ENCODE results near the gene CCT2.

Gene CCT2

DNA sequence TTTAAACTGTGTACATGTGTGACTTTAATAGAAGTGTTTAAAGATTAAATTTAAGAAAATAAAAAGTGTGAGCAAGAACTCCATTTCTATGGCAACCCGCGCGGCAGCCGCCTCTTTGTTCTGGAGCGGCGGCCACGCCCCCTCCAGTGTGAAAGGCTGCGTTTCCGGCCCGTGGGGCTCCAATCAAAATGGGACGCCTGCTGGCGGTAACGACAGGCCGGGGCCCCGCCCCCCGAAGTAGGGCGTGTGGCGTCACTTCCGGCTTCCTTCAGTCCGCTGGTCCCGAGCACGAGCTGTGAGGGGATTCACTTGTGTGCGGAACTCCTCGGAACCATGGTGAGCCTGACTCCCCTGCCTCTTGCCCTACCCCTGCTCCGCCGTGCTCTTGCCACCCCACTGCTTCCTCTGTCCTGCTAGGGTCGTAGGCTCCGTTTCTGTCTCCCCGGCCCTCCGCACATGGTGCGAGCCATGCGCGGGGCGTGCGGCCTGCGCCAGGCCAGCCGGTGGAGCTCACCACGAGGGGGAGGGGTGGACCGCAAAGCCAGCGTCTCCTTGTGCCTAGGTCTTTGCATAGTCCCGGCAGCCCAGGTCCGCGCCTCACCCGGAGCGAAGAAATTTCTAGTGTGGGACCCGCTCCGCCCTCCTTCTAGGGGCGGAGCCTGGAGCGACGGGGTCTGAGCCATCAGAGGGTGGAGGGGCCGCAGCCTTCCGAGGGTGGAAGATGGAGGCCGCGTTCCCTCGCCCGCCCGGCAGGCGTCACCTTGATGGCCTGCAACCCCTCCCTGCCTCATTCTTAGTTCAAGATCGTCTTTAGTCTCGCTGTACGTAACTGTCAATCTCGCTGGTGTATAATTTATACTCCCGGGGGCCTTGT is at the start of gene CCT2:
Gene CCT2 (plus strand): TSS at position 271 of the 874 bp plus-strand sequence. CDS start 63 bp downstream, at position 334.
- DNase-seq = peak; percentile 86 to 93

DNA sequence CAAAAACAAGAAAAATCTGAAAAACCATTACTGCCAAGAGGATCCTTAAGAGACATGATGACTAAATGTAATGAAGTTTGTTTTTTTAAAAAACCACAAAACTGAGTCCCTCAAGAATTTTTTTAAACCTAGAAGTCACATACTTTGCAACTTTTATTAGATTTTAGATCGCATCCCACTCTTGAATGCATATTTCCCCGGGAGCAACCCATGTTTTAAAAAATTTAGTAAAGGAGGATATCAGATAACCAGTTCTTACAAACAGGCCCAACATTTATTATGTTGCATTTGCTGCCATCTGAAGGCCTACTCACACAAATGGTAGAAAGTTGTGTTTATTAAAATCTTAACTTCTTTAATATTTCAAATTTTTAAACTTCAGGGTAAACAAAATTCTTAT is 44.3 kb upstream of the CCT2 start:
- DNase-seq = no peak

DNA sequence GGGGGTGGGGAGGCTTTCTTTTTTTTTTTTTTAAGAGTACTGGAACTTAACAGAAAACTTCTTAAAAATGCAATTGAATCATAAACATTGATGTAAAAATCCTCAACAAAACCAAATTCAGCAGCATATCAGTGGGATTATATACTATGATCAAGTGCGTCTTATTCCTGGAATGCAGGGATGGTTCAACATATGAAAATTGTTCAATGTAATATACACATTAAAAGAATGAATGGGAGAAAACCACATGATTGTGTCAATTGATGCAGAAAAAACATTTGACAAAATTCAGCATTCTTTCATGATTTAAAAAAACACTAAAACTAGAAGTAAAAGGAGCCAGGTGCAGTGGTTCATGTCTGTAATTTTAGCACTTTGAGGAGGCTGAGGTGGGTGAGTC is 41.2 kb upstream of the CCT2 start:
- no peak for DNase-seq

DNA sequence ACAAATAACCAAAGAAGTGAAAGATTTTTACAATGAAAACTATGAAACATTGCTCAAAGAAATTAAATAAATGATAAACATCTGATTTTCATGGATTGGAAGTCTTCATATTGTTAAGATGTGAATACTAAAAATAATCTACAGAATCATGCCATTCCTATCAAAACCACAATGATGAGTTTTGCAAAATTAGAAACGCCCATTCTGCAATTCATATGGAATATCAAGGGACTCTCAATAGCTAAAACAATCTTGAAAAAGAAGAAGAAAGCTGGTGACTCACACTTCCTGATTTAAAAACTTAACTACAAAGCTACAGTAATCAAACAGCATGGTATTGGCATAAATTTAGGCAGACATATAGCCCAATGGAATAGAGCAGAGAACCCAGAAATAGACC is 40.2 kb upstream of the CCT2 start:
- DNase-seq = no peak

DNA sequence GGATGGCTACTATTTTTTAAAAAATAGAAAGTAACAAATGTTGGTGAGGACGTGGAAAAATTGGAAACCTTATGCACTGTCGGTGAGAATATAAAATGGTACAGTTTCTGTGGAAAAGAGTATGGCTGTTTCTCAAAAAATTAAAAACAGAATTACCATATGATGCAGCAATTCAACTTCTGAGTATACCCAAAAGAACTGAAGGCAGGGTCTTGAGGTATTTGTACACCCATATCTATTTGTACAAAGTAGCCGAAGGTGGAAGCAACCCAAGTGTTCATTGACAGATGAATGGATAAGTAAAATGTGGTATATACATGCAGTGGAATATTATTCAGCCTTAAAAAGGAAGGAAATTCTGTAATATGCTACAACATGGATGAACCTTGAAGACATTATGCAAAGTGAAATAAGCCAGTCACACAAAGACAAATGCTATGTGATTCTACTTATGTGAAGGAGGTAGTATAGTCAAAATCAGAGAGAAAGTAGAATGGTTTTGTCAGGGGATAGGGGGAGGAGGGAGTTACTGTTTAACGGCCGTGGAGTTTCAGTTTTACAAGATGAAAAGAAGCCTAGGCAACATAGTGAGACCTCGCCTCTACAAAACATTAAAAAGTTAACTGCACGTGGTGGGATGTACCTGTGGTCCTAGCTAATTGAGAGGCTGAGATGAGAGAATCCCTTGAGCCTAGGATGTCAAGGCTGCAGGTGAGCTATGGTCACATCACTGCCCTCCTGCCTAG is 38.4 kb upstream of the CCT2 start:
- DNase-seq = no peak

DNA sequence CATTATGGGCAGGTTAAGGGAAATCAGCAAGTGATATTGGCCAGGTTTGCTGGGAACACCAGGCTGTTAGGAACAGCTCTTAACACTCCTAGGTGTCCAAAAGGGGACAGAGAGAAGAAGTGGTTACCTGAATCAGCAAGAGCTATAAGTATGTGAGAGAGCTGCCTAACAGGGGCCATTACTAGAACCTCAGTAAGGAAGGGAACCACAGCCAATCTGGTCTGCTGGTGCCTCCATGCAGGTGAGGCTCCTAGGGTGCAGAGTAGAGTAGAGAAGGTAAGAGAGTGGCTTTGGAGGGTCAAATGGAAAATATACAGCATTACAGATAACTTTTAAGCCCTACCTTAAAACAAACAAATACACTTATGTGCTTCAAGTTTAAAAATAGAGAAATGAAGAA is 36.6 kb upstream of the CCT2 start:
- DNase-seq = no peak

DNA sequence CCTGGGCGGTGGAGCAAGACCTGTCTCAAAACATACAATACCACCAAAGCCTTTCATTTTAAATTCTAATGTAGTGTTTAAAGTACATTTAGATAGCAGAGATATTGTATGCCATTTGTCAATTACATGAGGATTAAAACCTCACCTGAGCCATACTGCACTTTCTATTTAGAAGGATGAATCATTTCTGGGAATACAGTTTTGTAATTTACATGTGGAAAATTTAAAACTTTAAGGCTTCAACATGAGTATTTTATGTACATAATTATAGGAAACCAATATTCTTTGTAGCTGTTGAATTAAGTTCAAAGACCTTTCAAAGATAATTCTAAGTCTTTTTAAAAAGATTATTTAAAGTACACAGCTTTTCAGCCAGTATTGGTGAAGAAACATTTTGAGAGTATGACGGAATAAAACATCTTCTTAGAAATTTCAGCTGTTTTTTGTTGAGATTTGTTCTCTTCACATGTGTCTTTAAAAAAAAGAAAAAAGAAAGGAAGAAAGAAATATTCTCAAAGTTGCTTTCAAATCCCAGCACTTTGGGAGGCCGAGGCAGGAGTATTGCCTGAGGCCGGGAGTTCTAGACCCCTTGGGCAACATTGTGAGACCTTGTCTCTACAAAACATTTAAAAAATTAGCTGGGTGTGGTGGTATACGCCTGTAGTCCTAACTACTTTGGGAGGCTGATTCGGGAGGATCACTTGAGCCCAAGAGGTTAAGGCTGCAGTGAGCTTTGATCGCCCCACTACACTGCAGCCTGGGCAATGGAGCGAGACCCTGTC is 34.5 kb upstream of the CCT2 start:
- no peak for DNase-seq

DNA sequence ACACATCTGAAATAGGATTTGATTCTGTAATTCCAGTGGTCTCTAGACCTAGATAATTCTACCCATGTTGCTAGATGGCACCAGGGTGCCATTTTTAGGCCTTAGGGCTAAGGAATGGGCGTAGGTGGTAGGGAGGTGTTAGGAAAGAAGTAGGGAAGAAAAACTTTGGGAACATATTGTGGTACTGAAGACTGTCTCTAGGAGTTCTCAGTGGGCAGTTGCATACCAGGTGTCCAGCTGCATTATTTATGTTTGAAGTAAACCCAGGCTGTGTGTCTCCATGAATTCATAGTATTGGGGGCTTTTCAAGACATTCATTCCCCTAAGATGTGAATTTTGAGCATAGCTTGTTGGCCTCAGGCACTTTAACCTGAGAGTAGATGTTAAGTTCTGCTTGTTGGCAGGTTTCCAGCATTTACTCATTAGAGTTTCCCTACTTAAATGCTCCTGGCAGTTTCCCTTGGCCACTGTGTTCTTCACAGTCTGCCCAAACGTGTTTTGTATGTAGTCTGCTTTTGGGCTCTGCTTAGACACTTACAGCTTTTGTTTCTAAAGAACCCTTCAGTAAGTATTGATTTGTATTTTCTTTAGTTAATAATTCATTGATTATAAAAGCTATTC is 31.5 kb upstream of the CCT2 start:
- DNase-seq = peak in 1 of 2 experiments; percentile 46

DNA sequence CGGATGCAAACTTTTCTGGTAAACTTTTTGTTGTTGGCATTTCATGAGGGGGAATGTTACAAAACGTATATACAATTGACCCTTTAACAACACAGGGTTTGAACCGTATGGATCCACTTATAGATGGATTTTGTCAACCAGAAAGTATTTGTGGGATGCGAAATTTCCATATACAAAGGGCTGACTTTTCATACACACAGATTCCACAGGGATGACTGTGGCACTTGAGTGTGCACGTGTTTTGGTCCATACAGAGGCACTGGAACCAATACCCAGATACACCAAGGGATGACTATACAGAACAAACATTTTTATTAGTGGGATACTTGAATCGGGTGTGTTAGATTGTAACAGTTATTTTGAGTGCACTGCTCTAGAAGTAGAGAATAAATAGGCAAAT is 29.8 kb upstream of the CCT2 start:
- peak; percentile 65 to 79 for DNase-seq

DNA sequence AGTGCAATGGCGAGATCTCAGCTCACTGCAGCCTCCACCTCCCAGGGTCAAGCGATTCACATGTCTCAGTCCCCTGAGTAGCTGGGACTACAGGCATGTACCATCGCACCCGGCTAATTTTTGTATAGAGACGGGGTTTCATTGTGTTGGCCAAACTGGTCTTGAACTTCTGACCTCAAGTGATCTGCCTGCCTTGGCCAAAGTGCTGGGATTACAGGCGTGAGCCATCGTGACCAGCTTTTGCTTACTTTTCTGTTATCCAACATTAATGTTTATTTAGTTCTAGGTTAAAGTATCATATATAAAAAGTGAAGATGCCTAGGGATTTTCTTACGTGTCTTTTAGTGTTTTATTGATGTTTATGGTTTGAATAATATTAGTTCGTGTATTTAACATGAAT is 28.9 kb upstream of the CCT2 start:
- no peak for DNase-seq

DNA sequence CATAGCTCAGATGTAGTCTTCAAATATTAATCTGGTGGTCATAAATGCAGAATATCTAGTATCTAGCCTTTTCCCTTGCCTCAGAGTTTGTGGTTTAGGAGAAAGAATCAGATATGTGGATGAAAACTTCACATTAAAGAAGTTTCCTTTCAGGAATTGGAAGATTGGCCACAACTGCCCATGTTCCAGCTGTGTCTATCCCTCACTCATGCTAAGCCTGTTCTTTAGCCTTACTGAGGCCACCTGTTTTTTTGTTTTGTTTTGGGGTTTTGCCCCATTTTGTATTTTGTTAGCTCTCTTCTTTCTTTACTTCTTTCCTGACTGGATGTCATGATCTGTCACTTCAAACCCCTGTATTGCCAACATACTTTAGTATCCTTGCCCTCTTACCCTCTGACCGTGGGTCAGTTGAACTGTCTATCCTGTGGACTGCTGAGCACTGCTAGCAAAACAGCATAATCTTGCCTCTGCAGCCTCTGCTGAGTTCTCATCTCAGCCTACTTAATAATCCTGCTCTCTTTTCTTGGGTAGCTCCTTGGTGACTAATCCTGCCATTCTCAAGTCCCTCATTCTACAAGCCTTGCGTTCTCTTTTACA is 22.0 kb upstream of the CCT2 start:
- DNase-seq = no peak

DNA sequence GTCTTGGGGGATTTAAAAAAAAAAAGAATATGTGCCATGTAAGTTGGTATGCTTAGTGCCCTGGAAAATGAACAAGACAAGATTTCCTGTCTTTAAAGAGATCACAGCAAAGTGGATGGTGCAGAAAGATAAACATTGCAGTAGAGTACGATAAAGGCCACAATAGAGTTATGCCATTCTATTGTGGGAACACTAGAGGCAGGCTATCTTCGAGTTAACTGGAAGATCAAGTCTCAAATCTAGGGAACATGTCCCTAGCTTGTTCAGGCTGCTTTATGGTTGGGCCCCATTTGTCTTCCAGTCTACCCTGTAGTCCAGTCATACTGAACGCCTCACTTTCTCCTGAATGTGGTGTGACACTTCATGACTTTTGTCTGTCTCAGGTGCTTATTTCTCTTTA is 18.7 kb upstream of the CCT2 start:
- peak in 1 of 2 experiments; percentile 37 for DNase-seq

DNA sequence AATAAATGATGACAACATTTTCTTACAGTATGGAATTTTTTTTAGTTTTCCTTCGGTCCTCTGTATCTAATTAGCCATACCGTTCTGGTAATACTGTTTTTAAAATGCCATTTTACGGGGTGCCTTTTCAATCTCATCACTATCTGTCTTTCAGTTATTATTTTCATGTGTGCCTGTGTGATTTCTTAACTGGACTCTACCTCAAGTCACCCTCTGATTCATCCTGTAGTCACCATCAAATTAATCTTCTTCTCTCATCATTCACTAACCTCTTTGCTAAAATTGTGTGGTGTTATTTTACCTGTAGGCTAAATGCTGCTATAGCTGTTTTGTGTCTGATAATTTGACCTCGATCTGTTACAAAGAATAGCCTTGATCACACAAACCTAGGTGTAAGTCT is 16.0 kb upstream of the CCT2 start:
- DNase-seq = peak in 1 of 2 experiments; percentile 68

DNA sequence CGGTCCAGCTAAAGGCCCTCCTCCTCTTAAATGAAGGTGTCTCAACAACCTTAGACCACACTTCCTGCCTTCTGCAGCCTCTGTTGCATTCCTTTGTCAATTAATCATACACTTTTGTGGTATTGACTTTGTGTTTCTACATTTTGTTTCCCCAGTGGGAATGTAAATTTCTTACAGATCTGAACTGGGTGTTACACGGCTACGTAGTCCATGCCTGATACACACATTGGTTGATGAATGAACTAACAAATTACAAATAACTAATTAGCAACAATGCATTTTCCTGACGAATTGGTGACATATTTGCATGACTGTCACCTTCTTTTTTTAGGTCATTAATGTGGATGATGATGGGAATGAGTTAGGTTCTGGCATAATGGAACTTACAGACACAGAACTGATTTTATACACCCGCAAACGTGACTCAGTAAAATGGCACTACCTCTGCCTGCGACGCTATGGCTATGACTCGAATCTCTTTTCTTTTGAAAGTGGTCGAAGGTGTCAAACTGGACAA is 15.2 kb upstream of the CCT2 start:
- DNase-seq = peak; percentile 87 to 97

DNA sequence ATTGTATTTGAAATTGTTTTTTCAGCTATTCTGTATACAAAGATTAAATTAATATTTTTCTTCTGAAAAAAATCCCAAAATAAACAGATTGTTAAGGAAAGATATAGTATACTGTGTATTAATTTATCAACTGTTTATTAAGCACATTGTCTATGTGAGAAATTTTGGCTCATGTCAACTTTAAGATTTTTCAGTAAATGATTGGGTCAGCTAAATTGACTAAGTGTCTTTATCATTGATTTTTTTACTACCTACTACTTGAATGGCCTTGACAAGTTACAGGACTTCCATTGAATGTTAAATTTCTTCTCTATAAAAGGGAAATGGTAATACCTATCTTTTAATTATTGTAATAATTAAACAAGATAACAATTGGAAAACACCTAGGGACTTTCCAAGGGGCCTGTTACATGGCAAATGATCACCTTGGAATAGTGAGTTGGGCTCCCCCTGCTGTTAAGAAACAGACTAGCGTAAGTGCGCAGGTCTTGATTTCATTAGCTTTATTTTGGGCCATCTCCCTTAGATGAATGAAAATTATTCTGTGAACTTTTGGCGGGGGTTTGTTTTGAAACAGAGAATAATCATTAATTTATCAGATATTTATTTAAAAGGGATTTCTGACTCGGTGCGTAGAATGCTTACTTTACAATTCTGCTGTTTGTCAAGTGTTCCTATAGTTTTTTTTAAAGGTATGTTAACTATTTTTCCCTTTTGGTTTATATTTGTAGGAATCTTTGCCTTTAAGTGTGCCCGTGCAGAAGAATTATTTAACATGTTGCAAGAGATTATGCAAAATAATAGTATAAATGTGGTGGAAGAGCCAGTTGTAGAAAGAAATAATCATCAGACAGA is 14.5 kb upstream of the CCT2 start:
- DNase-seq = peak; percentile 40 to 75

DNA sequence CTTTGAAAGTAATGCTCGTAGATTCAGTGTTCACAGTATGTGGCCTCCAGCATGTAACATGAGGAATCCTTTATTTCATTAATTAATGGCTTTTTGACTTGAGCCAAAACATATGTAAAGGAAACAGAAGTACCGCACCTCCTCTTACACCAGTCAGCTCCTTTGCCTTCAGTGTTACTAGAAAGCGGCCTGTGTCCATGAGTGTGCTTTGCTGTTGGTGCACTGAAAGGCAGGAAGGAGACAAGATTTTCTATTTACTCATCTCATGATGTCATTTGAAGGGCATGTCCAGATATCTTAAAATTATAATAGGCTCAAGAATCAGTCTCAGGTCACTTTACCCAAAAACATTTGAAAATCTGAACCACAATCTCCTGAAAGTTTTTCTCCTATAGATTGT is 9.9 kb upstream of the CCT2 start:
- DNase-seq = no peak

DNA sequence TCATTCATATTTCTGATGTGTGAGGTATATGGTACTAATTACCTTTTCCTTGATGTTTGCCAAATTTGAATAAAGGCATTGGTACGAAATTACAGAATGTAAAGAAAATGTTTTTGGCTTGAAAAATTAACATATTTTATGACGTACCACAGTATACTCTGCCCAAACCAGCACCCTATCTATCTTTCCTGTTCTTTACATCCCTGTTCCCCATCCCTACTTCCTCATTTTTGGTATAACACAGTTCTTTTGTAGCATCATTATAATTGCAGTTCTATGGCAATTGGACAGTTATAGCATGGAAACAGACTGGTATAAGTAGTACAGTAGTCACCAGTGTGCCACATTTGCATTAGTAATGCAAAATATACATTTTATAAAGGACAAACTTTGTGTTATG is 7.0 kb upstream of the CCT2 start:
- no peak for DNase-seq

DNA sequence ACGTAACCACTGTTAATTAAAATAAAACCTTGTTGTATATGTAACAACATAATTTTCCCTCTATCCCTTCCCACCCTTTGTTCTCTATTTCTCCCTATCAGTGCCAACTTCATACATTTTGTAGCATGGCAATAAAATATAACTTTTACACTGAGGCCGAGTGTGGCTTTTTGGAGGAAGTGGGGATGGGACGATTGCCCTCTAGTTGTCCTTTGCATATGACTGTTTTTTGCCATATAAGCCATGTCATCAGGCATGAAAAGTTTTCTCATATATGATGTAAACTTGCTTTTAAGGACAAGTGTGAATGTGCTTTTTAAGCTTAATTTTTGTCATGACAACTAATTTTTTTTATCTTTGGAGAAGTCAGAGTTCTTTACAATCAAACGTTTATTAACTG is 6.2 kb upstream of the CCT2 start:
- DNase-seq = no peak

DNA sequence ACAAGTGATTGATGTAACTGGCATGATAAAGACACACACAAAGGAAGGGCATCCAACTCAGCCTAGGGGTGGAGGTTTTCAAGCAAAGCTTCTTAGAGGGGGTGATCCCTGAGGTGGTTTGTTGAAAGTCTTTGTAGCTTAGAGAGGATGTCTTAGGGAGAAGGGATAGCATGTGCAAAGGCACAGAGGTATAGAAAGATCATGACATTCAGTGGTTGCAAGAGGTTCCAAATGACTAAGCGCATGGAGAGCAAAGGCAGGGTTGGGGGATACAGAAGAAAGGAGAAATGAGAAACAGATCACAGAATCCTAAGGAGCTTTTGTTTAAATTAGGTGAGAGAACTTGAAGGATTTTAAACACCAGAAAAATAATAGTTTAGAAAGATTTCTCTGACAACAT is 5.2 kb upstream of the CCT2 start:
- no peak for DNase-seq

DNA sequence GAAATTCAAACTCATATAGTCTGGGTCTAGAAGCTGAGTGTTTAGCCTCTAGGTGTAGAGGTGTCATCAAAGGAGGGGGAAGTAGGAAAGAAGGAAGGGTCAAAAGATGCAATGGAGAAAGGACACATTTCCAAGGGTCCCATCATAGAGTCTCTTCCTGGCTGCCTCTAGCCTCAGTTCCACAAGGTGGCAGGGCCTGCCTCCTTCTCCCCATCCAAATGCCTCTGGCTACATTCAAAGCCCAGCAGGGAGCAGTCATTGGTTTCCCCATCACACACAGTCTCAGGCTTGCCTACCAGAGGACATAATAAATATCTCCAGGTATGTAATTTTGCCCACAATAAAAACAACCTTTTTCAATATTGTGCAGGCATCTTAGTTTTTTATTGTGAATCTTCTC is 2.1 kb upstream of the CCT2 start:
- peak in 1 of 2 experiments; percentile 20 for DNase-seq

DNA sequence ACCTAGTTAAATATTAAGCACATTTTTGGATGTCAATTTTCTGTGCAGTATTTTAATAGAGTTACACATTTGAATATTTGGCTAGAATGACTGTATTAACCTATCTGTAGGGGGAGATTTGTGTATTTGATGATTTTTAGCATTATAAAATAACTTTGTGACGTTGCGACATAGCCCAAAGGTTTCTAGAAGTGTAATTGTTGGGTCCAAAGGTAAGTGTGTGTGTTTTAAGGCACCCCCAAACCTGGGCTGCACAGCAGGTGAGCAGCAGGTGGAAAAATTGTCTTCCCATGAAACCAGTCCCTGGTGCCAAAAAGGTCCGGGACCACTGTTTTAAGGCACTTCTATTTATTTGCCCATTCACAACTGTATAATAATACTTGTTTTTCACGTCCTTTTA is 3.3 kb downstream of the CCT2 start:
- DNase-seq = no peak

All from SW 1271 (cell line).